Upper lobe of left lung (tissue), 6 donors: Measurements from ENCODE around the gene SLFN12L. TPM values are rescaled to one million over a fixed set of nuclear protein-coding genes. Genes with fewer than 3 reads are reported as not detected.
"Not testable (repeated sequence)": the region's sequence is repeated elsewhere in the genome, so short reads cannot be mapped to it uniquely, and the experiment has no call there.

Source experiments
- ATAC-seq, 2 donors: fragments of 200-7000 bp; cut with Tn5 transposase; one replicate each; pipeline ENCODE4 v1.9.1; 2022; ENCODE audit warnings: mild to moderate bottlenecking in 2 of 2, moderate library complexity in 2 of 2; ENCODE audit not compliant: low FRiP score in 2 of 2
- DNase-seq, 2 donors: peaks; one replicate each; pipeline ENCODE4 v3.0.0-alpha.2; 2019 to 2020
- H3K27ac ChIP-seq, 4 donors: fragments of 200-600 bp; sonication (generic); one replicate each; pipeline ENCODE4 v1.5.1; 2016 to 2019
- H3K27me3 ChIP-seq, 4 donors: fragments of 200-600 bp; sonication (generic); one replicate each; pipeline ENCODE4 v1.5.1; 2017 to 2019
- H3K36me3 ChIP-seq, 4 donors: fragments of 200-600 bp; sonication (generic); one replicate each; pipeline ENCODE4 v1.5.1; 2016 to 2019
- H3K4me1 ChIP-seq, 4 donors: fragments of 200-600 bp; sonication (generic); one replicate each; pipeline ENCODE4 v1.5.1; 2018 to 2019
- H3K4me3 ChIP-seq, 4 donors: fragments of 200-600 bp; sonication (generic); one replicate each; pipeline ENCODE4 v1.5.1; 2017 to 2019; ENCODE audit warnings: mild to moderate bottlenecking in 2 of 4, moderate library complexity in 1 of 4
- H3K9me3 ChIP-seq, 4 donors: fragments of 200-600 bp; sonication (generic); one replicate each; pipeline ENCODE4 v1.5.1; 2018 to 2019
- CTCF ChIP-seq, 6 experiments: fragments of 450-650 bp in 4 of 6; fragments of 200-600 bp in 2 of 6; sonication (generic) in 2 of 6; IDR thresholded peaks; one replicate each; pipeline ENCODE4 v1.5.1; 2016 to 2019; ENCODE audit warnings: antibody characterized with exemption in 6 of 6
- EP300 ChIP-seq, 4 donors: sonication (generic); formaldehyde crosslinking; IDR thresholded peaks; one replicate each; pipeline ENCODE4 v1.5.1; 2017; ENCODE audit warnings: antibody characterized with exemption in 4 of 4, control low read depth in 2 of 4
- POLR2A ChIP-seq, 4 donors: fragments of 450-650 bp; IDR thresholded peaks; one replicate each; pipeline ENCODE4 v1.5.1; 2016 to 2017; ENCODE audit warnings: antibody characterized with exemption in 4 of 4, mild to moderate bottlenecking in 2 of 4
- POLR2AphosphoS5 ChIP-seq, 2 donors: sonication (generic); formaldehyde crosslinking; IDR thresholded peaks; one replicate each; pipeline ENCODE4 v1.5.1; 2017; ENCODE audit warnings: antibody characterized with exemption in 2 of 2
- WGBS, 2 donors: methylation state at CpG; one replicate each; pipeline ENCODE4 v1.1.5; 2017 to 2018; 5-methylcytosine and 5-hydroxymethylcytosine counted together
- total RNA-seq, 6 donors: library from RNA; depleted of rRNA in 4 of 6; stranded (reverse); fragments of >200 nt in 4 of 6; gene quantifications; one replicate each; pipeline versions ENCODE4 v1.1.0 to v1.2.1, GENCODE V29; 2016 to 2021
- donor health status: DM: no; HTN: no; CAD: no; lungs with moderate emphysema.
- donor health status: DM: no; HTN: yes; CAD: no; lungs with severe emphysema.

The SLFN12L gene
- total RNA-seq, 6 donors from 2014 or later = 2.5 to 26.2 (median 5.9) TPM

GRCh38 chr17:35519439-35519838 lies 18.0 kb downstream of the SLFN12L start:
- DNase-seq = no peak
- H3K4me3 ChIP-seq = no peak overlapping the region
- H3K36me3 ChIP-seq = no peaks in the 10 kb centered on the region
- H3K4me1 ChIP-seq = no peaks in the 10 kb centered on the region
- no peak for TF ChIP-seq POLR2A (IDR thresholded peaks at IDR 0.05)
- TF ChIP-seq POLR2AphosphoS5 (IDR thresholded peaks at IDR 0.05) = no peak
- no peak for TF ChIP-seq EP300 (IDR thresholded peaks at IDR 0.05)
- no peak for TF ChIP-seq CTCF (IDR thresholded peaks at IDR 0.05)
- no peak for ATAC-seq
- 60 to 62% methylated on average over 3 of the region's 3 CpGs for WGBS, 2 donors
- no peaks in the 10 kb centered on the region for H3K9me3 ChIP-seq
- H3K27me3 ChIP-seq = no peaks in the 10 kb centered on the region
- H3K27ac ChIP-seq = peak overlapping the region in 1 of 4 donors; percentile 80

GRCh38 chr17:35518431-35518830 lies 19.0 kb downstream of the SLFN12L start:
- not testable (repeated sequence) for ATAC-seq, H3K27me3 ChIP-seq, H3K4me1 ChIP-seq, H3K27ac ChIP-seq, H3K4me3 ChIP-seq, H3K9me3 ChIP-seq, DNase-seq, H3K36me3 ChIP-seq
- WGBS, 2 donors = 77 to 92% methylated on average over 5 of the region's 5 CpGs

- Histone ChIP-seq H3K27me3 (no peaks in the 10 kb centered on the region), H3K27ac (no peak overlapping the region), H3K4me1 (no peaks in the 10 kb centered on the region), H3K36me3 (no peaks in the 10 kb centered on the region), H3K9me3 (no peaks in the 10 kb centered on the region), H3K4me3 (no peak overlapping the region)
- WGBS, 2 donors = 57 to 58% methylated on average over 21 of the region's 21 CpGs
- peak in 1 of 2 donors; percentile 57 for DNase-seq
- ATAC-seq = no peak
- TF ChIP-seq EP300 (IDR thresholded peaks at IDR 0.05) (no peak), POLR2A (IDR thresholded peaks at IDR 0.05) (no peak), CTCF (IDR thresholded peaks at IDR 0.05) (no peak), POLR2AphosphoS5 (IDR thresholded peaks at IDR 0.05) (no peak)
Observed at GRCh38 chr17:35515027-35515426, 22.5 kb downstream of the SLFN12L start.

GRCh38 chr17:35514564-35514963 lies 22.9 kb downstream of the SLFN12L start:
- Histone ChIP-seq H3K4me3 (no peak overlapping the region), H3K36me3 (no peaks in the 10 kb centered on the region), H3K4me1 (no peaks in the 10 kb centered on the region), H3K9me3 (no peaks in the 10 kb centered on the region), H3K27ac (no peak overlapping the region), H3K27me3 (no peaks in the 10 kb centered on the region)
- ATAC-seq (no peak), DNase-seq (no peak)
- no peak for TF ChIP-seq CTCF (IDR thresholded peaks at IDR 0.05)
- no peak for TF ChIP-seq POLR2AphosphoS5 (IDR thresholded peaks at IDR 0.05)
- no peak for TF ChIP-seq POLR2A (IDR thresholded peaks at IDR 0.05)
- TF ChIP-seq EP300 (IDR thresholded peaks at IDR 0.05) = no peak
- 45 to 50% methylated on average over 2 of the region's 2 CpGs for WGBS, 2 donors

- no peaks in the 10 kb centered on the region for H3K36me3 ChIP-seq
- no peak overlapping the region for H3K27ac ChIP-seq
- DNase-seq (no peak), ATAC-seq (no peak)
- 94 to 100% methylated on average over 2 of the region's 2 CpGs for WGBS, 2 donors
- no peaks in the 10 kb centered on the region for H3K4me1 ChIP-seq
- peaks cover 0 to 10% (median 3%) of the 10 kb centered on the region in 4 donors for H3K9me3 ChIP-seq
- no peaks in the 10 kb centered on the region for H3K27me3 ChIP-seq
- H3K4me3 ChIP-seq = no peak overlapping the region
- TF ChIP-seq POLR2AphosphoS5 (IDR thresholded peaks at IDR 0.05) (no peak), POLR2A (IDR thresholded peaks at IDR 0.05) (no peak), EP300 (IDR thresholded peaks at IDR 0.05) (no peak), CTCF (IDR thresholded peaks at IDR 0.05) (no peak)
Observed at GRCh38 chr17:35510052-35510451, 27.4 kb downstream of the SLFN12L start.

- WGBS, 2 donors = 89 to 93% methylated on average over 3 of the region's 3 CpGs
- DNase-seq, H3K27me3 ChIP-seq, H3K4me3 ChIP-seq, H3K36me3 ChIP-seq, H3K9me3 ChIP-seq, H3K27ac ChIP-seq, ATAC-seq, H3K4me1 ChIP-seq: not testable (repeated sequence)
Observed at GRCh38 chr17:35507714-35508113, 29.8 kb downstream of the SLFN12L start.
